Measurements from ENCODE around the gene COBL.

The COBL gene

GRCh38 chr7:51327287-51327717 is 10.7 kb upstream of the COBL start:
- no peak for DNase-seq

GRCh38 chr7:51326656-51327286 is 10.2 kb upstream of the COBL start:
- DNase-seq = no peak

- DNase-seq = no peak
These were observed 9.3 kb upstream of the COBL start for GRCh38 chr7:51325908-51326307.

GRCh38 chr7:51325261-51325676 is 8.7 kb upstream of the COBL start:
- DNase-seq = no peak

GRCh38 chr7:51324206-51324898 is 7.7 kb upstream of the COBL start:
- DNase-seq = no peak

GRCh38 chr7:51321961-51322515 is 5.4 kb upstream of the COBL start:
- DNase-seq = no peak

GRCh38 chr7:51318886-51319579 is 2.4 kb upstream of the COBL start:
- no peak for DNase-seq

- DNase-seq = no peak
These were observed 1.4 kb upstream of the COBL start for GRCh38 chr7:51318001-51318400.

GRCh38 chr7:51317582-51317910 is 937 bp upstream of the COBL start:
- DNase-seq = no peak

- DNase-seq = no peak
These were observed 345 bp downstream of the COBL start for GRCh38 chr7:51316262-51316665.

GRCh38 chr7:51315393-51316261 is 982 bp downstream of the COBL start:
- DNase-seq = no peak

GRCh38 chr7:51314726-51315125 is 1.9 kb downstream of the COBL start:
- DNase-seq = no peak

GRCh38 chr7:51313738-51314425 is 2.7 kb downstream of the COBL start:
- no peak for DNase-seq

- no peak for DNase-seq
These were observed 3.5 kb downstream of the COBL start for GRCh38 chr7:51312951-51313737.

- DNase-seq = no peak
These were observed 5.4 kb downstream of the COBL start for GRCh38 chr7:51311166-51311565.

- DNase-seq = no peak
These were observed 6.5 kb downstream of the COBL start for GRCh38 chr7:51310131-51310583.

- no peak for DNase-seq
These were observed 7.1 kb downstream of the COBL start for GRCh38 chr7:51309361-51310130.

- DNase-seq = no peak
These were observed 7.9 kb downstream of the COBL start for GRCh38 chr7:51308696-51309095.

- no peak for DNase-seq
These were observed 8.3 kb downstream of the COBL start for GRCh38 chr7:51308265-51308664.

- DNase-seq = no peak
These were observed 8.9 kb downstream of the COBL start for GRCh38 chr7:51307651-51308210.

All from left hindlimb (tissue), 1 donor.